Activated CD4-positive, CD25-positive, alpha-beta regulatory T cell treated with anti-CD3 and anti-CD28 coated beads, Interleukin-2, amount 50 U/mL, for 72 hours (primary cell): Measurements from ENCODE around the gene STAG1.
"Not testable (repeated sequence)": the region's sequence is repeated elsewhere in the genome, so short reads cannot be mapped to it uniquely, and the experiment has no call there.

ENCODE experiments used
- DNase-seq: peaks from one replicate; pipeline ENCODE4 v3.0.0; 2021

The STAG1 gene

GRCh38 chr3:136698361-136698760 lies 53.8 kb downstream of the STAG1 start:
- DNase-seq = no peak

- no peak for DNase-seq
These were observed 55.4 kb downstream of the STAG1 start for GRCh38 chr3:136696797-136697196.

GRCh38 chr3:136694321-136694720 lies 57.9 kb downstream of the STAG1 start:
- no peak for DNase-seq

GRCh38 chr3:136690599-136690998 lies 61.6 kb downstream of the STAG1 start:
- no peak for DNase-seq

- DNase-seq = no peak
These were observed 66.3 kb downstream of the STAG1 start for GRCh38 chr3:136685882-136686281.

GRCh38 chr3:136682740-136683312 lies 69.4 kb downstream of the STAG1 start:
- no peak for DNase-seq

- DNase-seq = no peak
These were observed 73.2 kb downstream of the STAG1 start for GRCh38 chr3:136678981-136679380.

GRCh38 chr3:136676009-136676408 lies 76.2 kb downstream of the STAG1 start:
- no peak for DNase-seq

- no peak for DNase-seq
These were observed 76.9 kb downstream of the STAG1 start for GRCh38 chr3:136675150-136675858.

- DNase-seq = no peak
These were observed 79.7 kb downstream of the STAG1 start for GRCh38 chr3:136672457-136672856.

- DNase-seq = no peak
These were observed 80.3 kb downstream of the STAG1 start for GRCh38 chr3:136671921-136672320.

GRCh38 chr3:136670166-136670565 lies 82.0 kb downstream of the STAG1 start:
- DNase-seq = no peak

- DNase-seq = no peak
These were observed 85.1 kb downstream of the STAG1 start for GRCh38 chr3:136667081-136667480.

- not testable (repeated sequence) for DNase-seq
These were observed 85.9 kb downstream of the STAG1 start for GRCh38 chr3:136666301-136666700.

- no peak for DNase-seq
These were observed 87.4 kb downstream of the STAG1 start for GRCh38 chr3:136664771-136665170.

GRCh38 chr3:136661282-136661681 lies 90.9 kb downstream of the STAG1 start:
- DNase-seq = no peak

GRCh38 chr3:136658946-136659682 lies 93.1 kb downstream of the STAG1 start:
- no peak for DNase-seq

GRCh38 chr3:136657526-136657925 lies 94.7 kb downstream of the STAG1 start:
- DNase-seq = no peak

- no peak for DNase-seq
These were observed 98.5 kb downstream of the STAG1 start for GRCh38 chr3:136653628-136654027.

GRCh38 chr3:136651581-136651980 lies 100.6 kb downstream of the STAG1 start:
- no peak for DNase-seq

GRCh38 chr3:136650461-136650860 lies 101.7 kb downstream of the STAG1 start:
- DNase-seq = no peak

- no peak for DNase-seq
These were observed 106.3 kb downstream of the STAG1 start for GRCh38 chr3:136645915-136646314.

GRCh38 chr3:136644212-136644611 lies 108.0 kb downstream of the STAG1 start:
- DNase-seq = no peak

- DNase-seq = not testable (repeated sequence)
These were observed 108.8 kb downstream of the STAG1 start for GRCh38 chr3:136643380-136643779.
